Measurements from ENCODE around the gene AEBP1. TPM values are rescaled to one million over a fixed set of nuclear protein-coding genes. Genes with fewer than 3 reads are reported as not detected.
"Not testable (repeated sequence)": the region's sequence is repeated elsewhere in the genome, so short reads cannot be mapped to it uniquely, and the experiment has no call there.

The AEBP1 gene
- polyA plus RNA-seq, 6 donors from 2014 or later: 1.9 to 18.5 (median 4.1) TPM

DNA sequence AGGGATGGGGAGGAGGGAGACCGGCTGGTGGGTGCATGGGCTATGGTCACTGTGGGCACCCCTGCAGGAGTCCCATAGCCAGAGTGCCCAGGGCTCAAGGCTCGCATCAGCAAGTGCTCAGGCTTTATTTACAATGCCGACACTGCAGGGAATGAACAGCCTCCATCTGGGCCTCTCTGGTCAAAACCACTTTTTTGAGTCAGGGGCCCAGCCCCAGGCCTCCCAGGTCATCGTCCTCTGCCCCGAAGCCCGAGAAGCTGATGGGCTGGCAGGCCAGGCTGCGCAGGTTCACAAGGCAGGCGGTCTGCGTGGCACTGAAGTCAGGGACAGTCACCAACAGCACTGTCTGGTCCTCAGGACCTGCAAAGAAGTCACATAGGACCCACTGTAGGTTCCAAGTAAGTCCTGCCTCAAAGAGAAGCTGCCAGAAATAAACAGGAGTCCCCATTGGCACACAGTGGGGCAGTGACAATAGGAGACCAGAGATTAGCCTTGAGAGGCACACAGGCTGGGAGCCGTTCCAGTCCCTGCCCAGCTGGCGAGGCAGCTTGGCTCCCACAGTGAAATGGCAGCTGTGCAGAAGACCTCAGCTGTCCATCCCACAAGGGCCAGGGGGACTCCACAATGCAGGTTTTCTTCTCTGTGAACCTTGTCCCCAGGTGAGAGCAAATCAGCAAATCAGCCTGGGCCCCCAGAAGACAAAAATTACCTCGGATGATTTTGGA, 10.6 kb downstream of the AEBP1 start:
- Mint-ChIP-seq H3K36me3 (peaks cover 2 to 11% of the 10 kb centered on the region in 2 donors), H3K9me3 (no peaks in the 10 kb centered on the region), H3K4me3 (no peak overlapping the region), H3K27ac (peak overlapping the region in 3 of 6 donors; percentile 34 to 67 (median 63)), H3K4me1 (peaks cover 3 to 11% (median 9%) of the 10 kb centered on the region in 3 donors), H3K27me3 (no peaks in the 10 kb centered on the region)
- DNase-seq: no peak
- no peak for ATAC-seq (ENCODE audit: low read depth in 2 of 2)

DNA sequence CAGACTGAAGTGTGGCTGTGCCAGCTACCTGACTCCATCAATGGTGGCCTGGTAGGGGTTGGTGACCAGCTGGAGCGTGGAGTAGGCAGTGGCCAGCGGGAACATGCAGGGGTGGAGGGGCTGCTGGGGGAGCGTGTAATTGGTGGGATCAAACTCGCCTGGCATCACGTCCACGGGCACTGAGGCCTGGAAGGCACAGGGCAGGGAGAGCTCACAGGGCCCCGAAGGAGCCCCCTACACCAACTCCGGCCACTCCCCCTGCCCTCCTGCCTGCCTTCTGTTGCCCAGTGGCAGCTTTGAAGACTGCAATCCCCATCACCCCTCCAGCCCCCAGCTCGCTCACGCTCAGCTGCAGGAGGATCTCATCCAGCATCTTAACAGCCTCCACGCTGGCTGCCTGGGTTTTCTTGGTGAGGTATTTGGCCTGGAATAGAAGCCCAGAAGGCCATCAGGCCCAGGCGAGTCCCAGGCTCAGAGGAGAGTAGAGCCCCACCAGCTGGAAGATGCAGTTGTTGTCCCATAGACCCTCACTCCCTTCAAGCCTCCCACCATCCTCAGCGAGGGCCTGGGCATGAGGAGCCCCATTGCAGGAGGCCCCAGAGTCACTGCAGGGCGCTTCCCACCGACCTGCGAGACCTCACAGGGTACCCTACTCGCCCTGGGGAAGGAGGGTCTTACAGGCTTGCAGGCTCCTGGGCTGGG, 12.1 kb downstream of the AEBP1 start:
- H3K4me3 Mint-ChIP-seq: peak overlapping the region in 1 of 8 donors; percentile 25
- H3K27ac Mint-ChIP-seq: peak overlapping the region in 1 of 6 donors; percentile 38
- peaks cover 12 to 23% (median 16%) of the 10 kb centered on the region in 3 donors for H3K4me1 Mint-ChIP-seq
- ATAC-seq (ENCODE audit: low read depth in 2 of 2) (no peak), DNase-seq (no peak)
- peaks cover 7 to 15% of the 10 kb centered on the region in 2 donors for H3K36me3 Mint-ChIP-seq
- no peaks in the 10 kb centered on the region for H3K9me3 Mint-ChIP-seq
- no peaks in the 10 kb centered on the region for H3K27me3 Mint-ChIP-seq

GRCh38 chr7:44116789-44117666, 12.9 kb downstream of the AEBP1 start:
- peaks cover 7 to 15% of the 10 kb centered on the region in 2 donors for H3K36me3 Mint-ChIP-seq
- H3K27me3 Mint-ChIP-seq: no peaks in the 10 kb centered on the region
- H3K27ac Mint-ChIP-seq: peak overlapping the region in 1 of 6 donors; percentile 77
- H3K4me3 Mint-ChIP-seq: no peak overlapping the region
- H3K4me1 Mint-ChIP-seq: peaks cover 12 to 25% (median 17%) of the 10 kb centered on the region in 3 donors
- no peak for DNase-seq
- H3K9me3 Mint-ChIP-seq: no peaks in the 10 kb centered on the region
- ATAC-seq (ENCODE audit: low read depth in 2 of 2): no peak

DNA sequence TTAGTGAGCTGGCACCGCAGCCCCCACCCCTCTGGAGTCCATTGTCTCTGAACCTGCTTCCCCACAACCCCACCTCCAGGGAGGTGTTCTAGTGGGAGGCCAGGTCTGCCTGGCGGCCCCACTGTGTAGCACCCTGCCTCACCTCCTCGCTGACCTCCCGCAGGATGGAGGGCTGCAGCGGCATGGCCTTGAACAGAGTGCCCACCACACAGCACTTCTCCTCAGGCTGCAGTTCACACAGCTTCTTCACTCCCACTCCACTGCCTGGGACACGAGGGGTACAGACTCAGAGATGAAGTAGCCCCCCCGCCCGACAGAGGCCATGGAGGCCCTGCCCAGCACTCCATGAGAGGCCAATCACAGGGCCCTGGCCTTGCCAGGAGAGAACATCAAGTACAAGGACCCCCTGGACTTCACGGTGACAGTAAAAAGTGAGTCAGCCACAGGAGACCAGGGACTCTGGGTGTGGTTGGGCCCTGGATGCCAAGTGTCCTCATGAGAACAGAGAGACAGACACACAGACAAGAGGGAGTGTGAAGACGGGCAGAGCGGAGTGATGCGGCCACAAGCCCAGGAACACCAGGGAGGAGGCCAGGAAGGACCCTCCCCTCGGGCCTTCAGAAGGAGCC, 13.8 kb downstream of the AEBP1 start:
- Mint-ChIP-seq H3K4me3 (peak overlapping the region in 1 of 8 donors; percentile 18), H3K36me3 (peaks cover 7 to 15% of the 10 kb centered on the region in 2 donors), H3K4me1 (peaks cover 18 to 34% (median 26%) of the 10 kb centered on the region in 3 donors), H3K9me3 (no peaks in the 10 kb centered on the region), H3K27me3 (no peaks in the 10 kb centered on the region), H3K27ac (peak overlapping the region in 1 of 6 donors; percentile 54)
- DNase-seq (no peak), ATAC-seq (ENCODE audit: low read depth in 2 of 2) (no peak)

- Mint-ChIP-seq H3K9me3 (no peaks in the 10 kb centered on the region), H3K4me1 (peaks cover 27 to 40% (median 34%) of the 10 kb centered on the region in 3 donors)
- ATAC-seq (ENCODE audit: low read depth in 2 of 2): no peak
Observed at GRCh38 chr7:44119829-44120380, 15.8 kb downstream of the AEBP1 start.

DNA sequence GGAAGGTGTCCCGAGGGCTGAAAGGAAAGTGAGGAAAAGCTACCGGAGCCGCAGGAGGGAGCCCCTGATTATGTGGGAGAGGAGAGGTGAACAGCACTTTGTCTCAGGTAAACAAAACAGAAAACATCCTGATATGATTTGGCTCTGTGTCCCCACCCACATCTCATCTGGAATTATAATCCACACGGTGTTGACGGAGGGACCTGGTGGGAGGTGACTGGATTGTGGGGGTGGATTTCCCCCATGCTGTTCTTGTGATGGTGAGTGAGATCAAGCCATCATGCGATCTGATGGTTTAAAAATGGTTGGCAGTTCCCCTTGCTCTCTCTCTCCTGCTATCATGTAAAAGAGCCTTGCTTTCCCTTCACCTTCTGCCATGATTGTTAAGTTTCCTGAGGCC, 16.2 kb downstream of the AEBP1 start:
- Mint-ChIP-seq H3K4me1 (peaks cover 27 to 40% (median 34%) of the 10 kb centered on the region in 3 donors), H3K4me3 (peak overlapping the region in 2 of 8 donors; percentile 14 to 49), H3K27me3 (no peaks in the 10 kb centered on the region), H3K27ac (peak overlapping the region in 2 of 6 donors; percentile 37 to 49), H3K9me3 (no peaks in the 10 kb centered on the region), H3K36me3 (peaks cover 7 to 15% of the 10 kb centered on the region in 2 donors)
- ATAC-seq (ENCODE audit: low read depth in 2 of 2) (no peak), DNase-seq (no peak)

More at GRCh38 chr7:44119829-44120380, 15.8 kb downstream of the AEBP1 start:
- Mint-ChIP-seq H3K27me3 (no peaks in the 10 kb centered on the region), H3K27ac (peak overlapping the region in 2 of 6 donors; percentile 26 to 49), H3K4me3 (peak overlapping the region in 5 of 8 donors; percentile 14 to 54 (median 47)), H3K36me3 (peaks cover 7 to 15% of the 10 kb centered on the region in 2 donors)
- DNase-seq: no peak

- Mint-ChIP-seq H3K36me3 (peaks cover 7 to 15% of the 10 kb centered on the region in 2 donors), H3K27me3 (no peaks in the 10 kb centered on the region), H3K4me3 (peak overlapping the region in 6 of 8 donors; percentile 15 to 97 (median 84)), H3K9me3 (peaks cover 0 to 3% (median 0%) of the 10 kb centered on the region in 7 donors), H3K27ac (peak overlapping the region in 2 of 6 donors; percentile 44 to 94), H3K4me1 (peaks cover 27 to 40% (median 34%) of the 10 kb centered on the region in 3 donors)
- DNase-seq (no peak), ATAC-seq (ENCODE audit: low read depth in 2 of 2) (no peak)
Observed at GRCh38 chr7:44121761-44122420, 17.7 kb downstream of the AEBP1 start.

DNA sequence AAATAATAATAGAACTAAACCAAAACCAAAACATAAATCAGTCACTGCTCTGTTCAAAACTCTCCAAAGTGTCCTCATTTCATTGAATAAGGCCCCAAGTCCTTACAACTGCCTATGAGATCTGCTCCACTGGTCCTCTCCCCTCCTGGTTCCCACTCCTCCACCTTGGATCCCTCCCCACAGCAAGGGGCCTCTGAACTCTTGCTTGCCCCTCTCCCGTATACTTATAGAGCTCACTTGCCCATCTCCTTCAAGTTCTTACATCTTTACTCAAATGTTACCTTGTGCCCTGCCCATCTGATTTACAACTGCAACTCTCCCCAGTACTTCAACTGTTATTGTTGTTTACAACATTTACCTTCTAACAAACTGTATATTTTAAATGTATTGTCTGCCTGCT, 18.4 kb downstream of the AEBP1 start:
- Mint-ChIP-seq H3K4me3 (peak overlapping the region; percentile 76 to 97 (median 91)), H3K27ac (peak overlapping the region; percentile 50 to 97 (median 92)), H3K27me3 (no peaks in the 10 kb centered on the region), H3K9me3 (peaks cover under 1 to 10% (median 3%) of the 10 kb centered on the region in 7 donors), H3K36me3 (peaks cover 7 to 20% of the 10 kb centered on the region in 2 donors), H3K4me1 (peaks cover 23 to 36% (median 34%) of the 10 kb centered on the region in 3 donors)
- no peak for DNase-seq
- no peak for ATAC-seq (ENCODE audit: low read depth in 2 of 2)

GRCh38 chr7:44123190-44124003, 19.3 kb downstream of the AEBP1 start, which contains the start of gene POLD2:
Gene POLD2, minus strand, starts transcription at chr7:44123548. Its CDS starts 1,495 bp downstream, at chr7:44122053.
- peak; percentile 97 for DNase-seq
- H3K4me3 Mint-ChIP-seq: peak within 1 kb of the TSS; percentile 82 to 97 (median 91)

GRCh38 chr7:44124822-44125202, 20.7 kb downstream of the AEBP1 start:
- DNase-seq (no peak), ATAC-seq (ENCODE audit: low read depth in 2 of 2) (no peak)
- Mint-ChIP-seq H3K36me3 (peaks cover 5 to 12% of the 10 kb centered on the region in 2 donors), H3K27me3 (no peaks in the 10 kb centered on the region), H3K4me1 (peaks cover 15 to 30% (median 30%) of the 10 kb centered on the region in 3 donors), H3K27ac (peak overlapping the region in 4 of 6 donors; percentile 39 to 84 (median 62)), H3K4me3 (peak overlapping the region; percentile 15 to 86 (median 63)), H3K9me3 (peaks cover 5 to 16% (median 9%) of the 10 kb centered on the region in 7 donors)

More at GRCh38 chr7:44123190-44124003, 19.3 kb downstream of the AEBP1 start, which contains the start of gene POLD2:
- H3K9me3 Mint-ChIP-seq: peaks cover 5 to 16% (median 9%) of the 10 kb centered on the region in 7 donors
- peak; percentile 97 to 98 for ATAC-seq (ENCODE audit: low read depth in 2 of 2)
- no peaks in the 10 kb centered on the region for H3K27me3 Mint-ChIP-seq
- peak within 1 kb of the TSS; percentile 89 to 97 (median 94) for H3K27ac Mint-ChIP-seq
- H3K4me1 Mint-ChIP-seq: peaks cover 18 to 35% (median 34%) of the 10 kb centered on the region in 3 donors
- peaks cover 7 to 16% of the 10 kb centered on the region in 2 donors for H3K36me3 Mint-ChIP-seq

GRCh38 chr7:44126574-44126973, 22.4 kb downstream of the AEBP1 start:
- not testable (repeated sequence) for H3K27me3 Mint-ChIP-seq; DNase-seq; ATAC-seq (ENCODE audit: low read depth in 2 of 2); H3K36me3 Mint-ChIP-seq
- Mint-ChIP-seq H3K9me3 (peaks cover 5 to 16% (median 9%) of the 10 kb centered on the region in 7 donors), H3K4me1 (peaks cover 15 to 18% (median 16%) of the 10 kb centered on the region in 3 donors), H3K27ac (peak overlapping the region in 1 of 6 donors; percentile 74), H3K4me3 (peak overlapping the region in 1 of 8 donors; percentile 2)

Data from naive B cell (primary cell).